IPS-18c (cell line): ENCODE data around the gene JMJD6.
"Not testable (repeated sequence)": the region's sequence is repeated elsewhere in the genome, so short reads cannot be mapped to it uniquely, and the experiment has no call there.

Experiments
- H3K4me3 ChIP-seq: 2 replicates; pipeline ENCODE4 v1.7.0; 2013; ENCODE audit warnings: low read depth, mild to moderate bottlenecking, low read length, moderate library complexity; ENCODE audit not compliant: insufficient read depth
- H3K9me3 ChIP-seq: one replicate; pipeline ENCODE4 v1.6.1; 2013; ENCODE audit warnings: mild to moderate bottlenecking, low read length, moderate library complexity; ENCODE audit not compliant: control insufficient read depth, insufficient read depth

The JMJD6 gene

DNA sequence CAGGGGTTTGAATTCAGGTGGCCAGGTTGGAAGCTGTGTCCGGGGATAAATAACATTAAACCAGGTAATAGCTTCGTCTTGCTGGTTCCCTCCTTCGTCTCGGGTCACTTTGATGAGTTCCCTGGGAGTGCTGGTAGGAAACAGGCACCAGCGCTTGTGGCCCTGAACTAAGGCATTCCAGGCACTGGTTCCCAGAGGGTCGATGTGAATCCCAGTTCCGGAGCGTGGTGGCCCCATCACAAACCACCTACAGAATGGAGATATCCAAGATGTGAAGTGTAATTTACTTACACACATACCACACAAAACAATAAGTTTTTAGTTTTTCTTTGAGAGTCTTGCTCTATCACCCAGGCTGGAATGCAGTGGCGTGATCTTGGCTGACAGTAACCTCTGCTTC lies 2.6 kb downstream of the JMJD6 start:
- no peaks in the 10 kb centered on the region for H3K9me3 ChIP-seq
- H3K4me3 ChIP-seq, result no peak overlapping the region

- H3K4me3 ChIP-seq, result not testable (repeated sequence)
These were observed 3.4 kb downstream of the JMJD6 start for GRCh38 chr17:76722977-76723376.

DNA sequence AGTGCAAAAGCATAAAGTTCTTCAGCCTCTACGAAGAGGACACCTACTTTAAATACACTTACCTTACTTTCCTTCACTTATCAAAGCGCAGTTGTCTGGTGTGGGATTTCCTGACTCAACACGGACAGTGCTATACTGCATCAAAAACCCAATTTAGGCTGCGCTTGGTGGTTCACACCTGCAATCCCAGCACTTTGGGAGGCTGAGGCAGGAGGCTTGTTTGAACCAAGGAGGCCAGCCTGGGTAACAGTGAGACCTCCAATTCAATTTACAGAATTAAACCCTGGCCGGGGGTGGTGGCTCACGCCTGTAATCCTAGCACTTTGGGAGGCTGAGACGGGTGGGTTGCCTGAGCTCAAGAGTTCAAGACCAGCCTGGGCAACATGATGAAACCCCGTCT lies 4.1 kb downstream of the JMJD6 start:
- no peak overlapping the region for H3K4me3 ChIP-seq
- no peaks in the 10 kb centered on the region for H3K9me3 ChIP-seq

More at GRCh38 chr17:76722977-76723376, 3.4 kb downstream of the JMJD6 start:
- H3K9me3 ChIP-seq, result not testable (repeated sequence)

- Histone ChIP-seq H3K4me3 (no peak overlapping the region), H3K9me3 (no peaks in the 10 kb centered on the region)
These were observed 4.9 kb downstream of the JMJD6 start for GRCh38 chr17:76721463-76721862.

GRCh38 chr17:76720941-76721340 lies 5.5 kb downstream of the JMJD6 start:
- no peak overlapping the region for H3K4me3 ChIP-seq
- H3K9me3 ChIP-seq, result no peaks in the 10 kb centered on the region

DNA sequence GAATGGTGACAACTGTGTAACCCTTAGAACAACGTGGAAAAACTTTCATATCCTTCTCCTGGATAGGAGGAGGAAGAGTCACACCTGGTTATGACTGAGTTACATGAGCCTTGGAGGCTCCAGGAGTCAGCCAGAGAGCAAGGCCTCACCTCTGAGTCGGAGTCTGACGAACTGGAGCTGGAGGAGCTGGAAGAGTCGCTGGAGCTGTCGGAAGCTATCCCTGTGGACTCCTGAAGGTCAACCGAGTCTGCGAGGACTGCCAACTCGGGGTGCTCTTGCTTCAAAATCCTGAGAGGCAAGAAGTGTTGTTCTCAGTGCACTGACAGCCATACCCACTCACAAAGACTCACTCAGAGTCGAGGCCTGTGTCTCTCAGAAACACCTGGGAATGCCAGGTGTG lies 6.2 kb downstream of the JMJD6 start:
- Histone ChIP-seq H3K9me3 (no peaks in the 10 kb centered on the region), H3K4me3 (no peak overlapping the region)

- no peak overlapping the region for H3K4me3 ChIP-seq
- H3K9me3 ChIP-seq, result no peaks in the 10 kb centered on the region
These were observed 7.9 kb downstream of the JMJD6 start for GRCh38 chr17:76718516-76718915.

DNA sequence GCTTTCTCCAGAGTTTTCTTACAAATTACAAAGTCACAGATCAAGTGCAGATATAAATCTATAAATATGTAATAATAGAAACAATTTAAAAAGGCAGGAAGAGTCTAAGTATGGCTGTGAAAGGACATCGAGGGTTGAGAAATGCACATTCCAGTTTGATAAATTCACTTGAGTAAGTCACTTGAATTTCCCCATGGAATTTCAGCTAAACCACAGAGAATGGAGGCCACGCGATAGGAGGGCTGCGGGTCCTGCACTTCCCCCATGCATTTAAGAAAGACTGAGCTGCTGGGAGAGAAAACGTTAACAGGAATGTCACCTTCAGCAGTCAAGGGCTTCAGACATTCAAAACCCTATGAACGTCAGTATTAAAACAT lies 9.6 kb downstream of the JMJD6 start:
- H3K4me3 ChIP-seq, result no peak overlapping the region
- no peaks in the 10 kb centered on the region for H3K9me3 ChIP-seq

- Histone ChIP-seq H3K9me3 (no peaks in the 10 kb centered on the region), H3K4me3 (no peak overlapping the region)
These were observed 10.1 kb downstream of the JMJD6 start for GRCh38 chr17:76716146-76716838.

- H3K9me3 ChIP-seq, result no peaks in the 10 kb centered on the region
- no peak overlapping the region for H3K4me3 ChIP-seq
These were observed 10.9 kb downstream of the JMJD6 start for GRCh38 chr17:76715496-76715830.

DNA sequence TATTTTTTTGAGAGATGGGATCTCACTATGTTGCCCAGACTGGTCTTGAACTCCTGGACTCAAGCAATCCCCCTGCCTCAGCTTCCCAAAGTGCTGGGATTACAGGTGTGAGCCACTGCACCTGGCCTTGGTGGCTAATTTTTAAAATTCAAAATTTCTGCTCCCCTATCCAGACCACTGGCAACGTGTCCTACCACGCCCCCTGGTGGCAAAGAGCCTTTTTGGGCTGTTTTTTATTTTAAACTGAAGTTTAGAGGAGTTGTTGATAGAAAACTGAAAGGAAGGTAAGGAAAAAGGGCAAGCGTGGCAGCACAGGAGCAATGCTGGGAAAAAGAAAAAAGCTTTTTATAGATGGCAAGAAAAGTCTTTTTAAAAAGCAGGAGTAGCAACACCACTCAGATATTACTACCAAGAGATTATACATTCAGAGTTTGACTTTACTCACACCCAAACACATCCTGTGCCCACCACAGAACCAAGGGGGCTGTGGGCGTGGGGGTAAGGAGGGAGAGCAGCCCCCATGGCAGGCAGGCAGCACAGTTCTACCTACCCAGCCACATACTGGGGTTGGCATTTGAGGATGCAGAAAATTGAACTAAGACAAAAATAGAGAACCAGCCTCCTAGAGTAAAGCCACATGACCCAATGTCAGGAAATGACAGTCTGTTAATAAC lies 11.4 kb downstream of the JMJD6 start:
- no peaks in the 10 kb centered on the region for H3K9me3 ChIP-seq
- H3K4me3 ChIP-seq, result no peak overlapping the region

- H3K4me3 ChIP-seq, result no peak overlapping the region
- no peaks in the 10 kb centered on the region for H3K9me3 ChIP-seq
These were observed 12.1 kb downstream of the JMJD6 start for GRCh38 chr17:76714336-76714735.

DNA sequence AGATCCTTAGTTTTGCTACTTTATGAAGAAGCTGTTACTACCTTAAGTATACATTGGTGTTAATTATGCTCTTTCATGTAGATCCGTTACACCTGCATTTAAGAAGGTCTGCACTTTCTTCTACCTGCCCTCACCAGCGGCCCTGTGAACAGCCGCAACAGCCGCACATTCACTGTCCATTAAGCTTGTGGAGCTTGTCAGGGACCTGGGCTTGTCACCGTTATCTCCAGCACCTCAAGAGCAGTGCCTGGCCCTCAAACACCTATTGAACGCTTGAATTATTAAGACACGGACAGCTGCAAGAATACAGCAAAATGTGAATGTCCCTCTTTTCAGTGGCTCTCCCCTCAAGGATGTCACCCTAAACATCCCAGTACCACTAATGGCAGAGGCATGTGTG lies 12.6 kb downstream of the JMJD6 start:
- Histone ChIP-seq H3K4me3 (no peak overlapping the region), H3K9me3 (no peaks in the 10 kb centered on the region)

DNA sequence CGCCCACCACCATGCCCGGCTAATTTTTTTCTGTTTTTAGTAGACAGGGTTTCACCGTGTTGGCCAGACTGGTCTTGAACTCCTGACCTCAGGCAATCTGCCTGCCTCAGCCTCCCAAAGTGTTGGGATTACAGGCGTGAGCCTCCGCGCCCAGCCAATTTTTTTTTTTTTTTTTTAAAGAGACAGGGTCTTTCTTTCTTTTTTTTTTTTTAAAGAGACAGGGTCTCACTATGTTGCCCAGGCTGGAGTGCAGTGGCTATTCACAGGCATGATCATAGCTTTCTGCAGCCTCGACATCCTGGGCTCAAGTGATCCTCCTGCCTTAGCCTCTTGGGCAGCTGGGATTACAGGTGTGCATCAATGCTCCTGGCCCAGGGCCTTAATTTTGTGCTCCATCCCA lies 14.1 kb downstream of the JMJD6 start:
- H3K4me3 ChIP-seq, H3K9me3 ChIP-seq: not testable (repeated sequence)

GRCh38 chr17:76710863-76711611 lies 15.4 kb downstream of the JMJD6 start, which contains the start of gene MXRA7:
MXRA7 (minus strand) TSS chr17:76710965; CDS start chr17:76710946, 19 bp downstream.
- Histone ChIP-seq H3K4me3 (peak within 1 kb of the TSS; percentile 62), H3K9me3 (no peaks in the 10 kb centered on the region)

DNA sequence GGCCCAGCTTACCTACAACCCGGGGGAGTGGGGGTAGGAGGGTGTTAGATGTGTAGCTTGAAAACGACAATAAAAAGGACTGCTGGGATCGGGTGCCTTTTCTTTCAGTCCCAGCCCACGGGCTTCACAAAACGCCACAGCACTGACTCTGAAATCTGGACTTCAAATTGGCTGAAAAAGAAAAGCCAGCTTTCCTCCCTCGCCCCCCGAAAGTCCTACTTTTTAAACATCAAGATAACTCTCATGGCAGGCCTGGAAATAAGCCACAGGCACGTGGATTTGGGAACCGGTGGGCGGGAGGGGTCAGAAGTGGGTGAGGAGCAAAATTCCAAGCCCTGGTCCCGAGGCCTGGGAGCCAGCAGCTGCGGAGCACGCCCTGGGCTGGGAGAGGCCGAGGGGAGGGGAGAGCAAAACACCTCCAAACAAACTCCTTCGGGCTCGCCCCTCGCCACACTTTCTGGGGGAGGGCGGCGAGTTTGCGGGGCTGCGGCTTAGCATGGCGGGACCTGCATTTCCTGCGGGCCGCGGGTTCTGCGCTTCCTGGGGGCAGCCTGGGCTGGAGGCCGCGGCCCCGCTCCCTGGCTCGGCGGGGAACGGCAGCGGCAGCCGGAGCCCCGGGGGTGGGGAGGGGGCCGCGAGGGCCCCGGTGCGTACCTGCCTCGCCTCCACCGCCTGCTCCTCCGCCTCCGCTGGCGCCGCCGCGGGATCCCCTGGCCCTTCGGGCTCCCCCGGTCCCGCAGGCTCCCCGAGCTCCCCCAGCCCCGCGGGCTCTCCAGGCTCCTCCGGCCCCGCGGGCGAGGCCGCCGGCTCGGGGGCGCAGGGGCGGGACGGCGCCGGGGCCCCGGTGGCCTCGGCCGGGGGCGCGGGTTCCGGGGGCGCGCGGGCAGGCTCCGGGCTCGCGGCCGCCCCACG lies 16.2 kb downstream of the JMJD6 start:
- H3K4me3 ChIP-seq, result peak overlapping the region; percentile 62
- H3K9me3 ChIP-seq, result not testable (repeated sequence)
